IPS-18a (cell line): Measurements from ENCODE around the gene CREBRF.
"Not testable (repeated sequence)": the region's sequence is repeated elsewhere in the genome, so short reads cannot be mapped to it uniquely, and the experiment has no call there.

Experiments
- H3K27ac ChIP-seq: one replicate; pipeline ENCODE4 v1.5.1; 2013; ENCODE audit warnings: low read length
- H3K27me3 ChIP-seq: one replicate; pipeline ENCODE4 v1.6.1; 2013; ENCODE audit warnings: mild to moderate bottlenecking, low read length; ENCODE audit not compliant: control insufficient read depth, insufficient read depth
- H3K36me3 ChIP-seq: one replicate; pipeline ENCODE4 v1.6.1; 2013; ENCODE audit warnings: low read depth, low read length; ENCODE audit not compliant: control insufficient read depth
- H3K4me1 ChIP-seq: one replicate; pipeline ENCODE4 v1.6.1; 2013; ENCODE audit warnings: low read depth, low read length; ENCODE audit not compliant: control insufficient read depth
- H3K4me3 ChIP-seq: one replicate; pipeline ENCODE4 v1.5.1; 2013; ENCODE audit warnings: low read length
- H3K9ac ChIP-seq: one replicate; pipeline ENCODE4 v1.6.1; 2013; ENCODE audit warnings: mild to moderate bottlenecking, low read length, moderate library complexity
- H3K9me3 ChIP-seq: one replicate; pipeline ENCODE4 v1.6.1; 2013; ENCODE audit warnings: low read depth, low read length; ENCODE audit not compliant: control insufficient read depth

Gene CREBRF

DNA sequence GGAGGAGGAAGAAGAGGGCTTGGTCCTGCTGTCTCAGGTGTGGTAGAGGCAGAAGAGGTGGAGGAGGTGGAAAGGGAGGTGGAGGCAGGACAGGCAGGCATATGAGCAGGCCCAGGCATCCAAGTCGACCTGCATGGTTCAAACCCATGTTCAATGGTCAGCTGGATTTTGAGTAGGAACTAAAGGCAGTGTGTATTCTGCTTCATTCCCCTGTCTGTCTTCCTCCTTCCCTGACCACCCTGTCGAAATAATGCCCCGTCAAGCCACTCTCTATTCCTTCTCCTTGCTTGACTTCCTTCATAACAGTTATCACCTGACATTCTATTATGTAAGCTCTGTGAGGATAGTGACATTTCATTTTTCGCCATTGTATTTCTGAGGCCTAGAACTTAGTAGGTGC lies 37.8 kb upstream of the CREBRF start:
- H3K4me1 ChIP-seq, result peaks cover 10% of the 10 kb centered on the region
- H3K27me3 ChIP-seq, result no peaks in the 10 kb centered on the region
- no peak overlapping the region for H3K27ac ChIP-seq
- peaks cover 10% of the 10 kb centered on the region for H3K36me3 ChIP-seq
- no peak overlapping the region for H3K9ac ChIP-seq
- H3K4me3 ChIP-seq, result no peak overlapping the region
- no peaks in the 10 kb centered on the region for H3K9me3 ChIP-seq

DNA sequence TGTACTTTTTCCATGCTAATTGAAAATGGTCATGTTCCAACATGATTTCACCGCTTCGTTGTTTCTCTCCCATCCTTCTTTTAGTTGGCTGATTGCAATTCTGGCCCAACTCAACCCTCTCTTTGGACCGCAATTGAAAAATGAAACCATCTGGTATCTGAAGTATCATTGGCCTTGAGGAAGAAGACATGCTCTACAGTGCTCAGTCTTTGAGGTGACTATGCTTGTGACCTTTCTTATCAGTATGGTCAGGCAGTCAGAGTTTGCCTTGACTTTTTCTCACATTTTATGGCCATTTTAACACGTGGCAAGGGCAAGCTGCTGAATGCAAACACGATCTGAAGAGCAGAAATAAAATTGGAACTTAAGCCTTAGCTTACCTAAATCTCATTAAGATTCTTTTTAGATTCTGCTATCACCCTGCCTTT lies 36.0 kb upstream of the CREBRF start:
- H3K36me3 ChIP-seq, result peaks cover 10% of the 10 kb centered on the region
- no peak overlapping the region for H3K4me3 ChIP-seq
- H3K9ac ChIP-seq, result no peak overlapping the region
- H3K27me3 ChIP-seq, result no peaks in the 10 kb centered on the region
- no peaks in the 10 kb centered on the region for H3K9me3 ChIP-seq
- peaks cover 10% of the 10 kb centered on the region for H3K4me1 ChIP-seq
- H3K27ac ChIP-seq, result no peak overlapping the region

DNA sequence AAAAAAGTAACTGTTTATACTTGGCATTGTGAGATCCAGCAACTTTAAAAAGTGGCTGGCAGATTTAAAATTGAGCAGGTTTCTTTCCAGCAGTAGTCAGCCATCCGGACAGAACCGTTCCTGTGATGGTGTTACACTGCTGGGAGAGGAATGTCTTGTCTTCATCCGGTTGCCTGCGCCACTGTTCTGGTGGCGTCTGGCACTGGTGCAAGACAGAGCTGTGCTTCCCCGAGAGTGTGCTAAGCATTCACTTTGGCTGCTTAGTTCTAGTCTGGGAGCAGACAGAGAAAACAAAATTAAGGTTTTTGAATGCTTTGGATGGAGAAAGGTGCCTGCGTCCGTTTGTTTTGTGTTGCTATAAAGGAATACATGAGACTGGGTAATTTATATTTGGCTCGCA lies 35.5 kb upstream of the CREBRF start:
- peaks cover 10% of the 10 kb centered on the region for H3K4me1 ChIP-seq
- no peak overlapping the region for H3K27ac ChIP-seq
- no peaks in the 10 kb centered on the region for H3K27me3 ChIP-seq
- no peaks in the 10 kb centered on the region for H3K9me3 ChIP-seq
- H3K4me3 ChIP-seq, result no peak overlapping the region
- H3K9ac ChIP-seq, result no peak overlapping the region
- peaks cover 10% of the 10 kb centered on the region for H3K36me3 ChIP-seq

DNA sequence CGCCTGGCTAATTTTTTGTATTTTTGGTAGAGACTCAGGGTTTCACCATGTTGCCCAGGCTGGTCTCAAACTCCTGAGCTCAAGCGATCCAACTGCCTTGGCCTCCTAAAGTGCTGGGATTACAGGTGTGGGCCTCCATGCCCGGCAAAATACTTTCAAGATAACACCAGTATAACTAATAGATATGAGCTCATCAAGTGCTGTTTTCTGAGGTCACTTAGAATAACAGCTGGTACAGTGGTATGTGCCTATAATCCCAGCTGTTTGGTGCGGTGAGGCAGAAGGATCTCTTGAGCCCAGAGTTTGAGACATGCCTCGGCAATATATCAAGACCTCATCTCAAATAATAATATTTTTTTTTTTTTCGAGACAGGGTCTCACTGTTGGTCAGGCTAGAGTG lies 30.5 kb upstream of the CREBRF start:
- H3K27ac ChIP-seq, result no peak overlapping the region
- peaks cover 5% of the 10 kb centered on the region for H3K36me3 ChIP-seq
- H3K4me1 ChIP-seq, result no peaks in the 10 kb centered on the region
- H3K9ac ChIP-seq, result no peak overlapping the region
- no peaks in the 10 kb centered on the region for H3K9me3 ChIP-seq
- H3K4me3 ChIP-seq, result no peak overlapping the region
- no peaks in the 10 kb centered on the region for H3K27me3 ChIP-seq

DNA sequence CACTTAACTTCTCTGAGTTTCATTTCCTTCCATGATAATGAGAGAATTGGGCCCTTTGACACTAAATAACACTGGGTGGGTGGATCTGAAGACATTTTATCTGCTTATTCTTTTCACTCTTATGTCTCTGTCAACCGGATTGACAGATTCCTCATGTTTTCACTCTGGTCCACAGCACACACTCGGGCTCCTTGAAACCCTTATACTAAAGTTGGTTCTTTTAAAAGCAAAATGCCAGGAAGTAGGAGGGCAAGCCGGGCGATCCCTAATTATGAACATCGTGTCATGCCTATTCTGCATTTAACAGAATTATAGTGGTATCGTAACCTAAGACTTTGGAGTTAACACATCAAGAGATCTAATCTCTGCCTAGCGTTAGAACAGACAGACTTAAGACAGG lies 28.2 kb upstream of the CREBRF start:
- no peak overlapping the region for H3K9ac ChIP-seq
- H3K27ac ChIP-seq, result no peak overlapping the region
- no peaks in the 10 kb centered on the region for H3K36me3 ChIP-seq
- no peaks in the 10 kb centered on the region for H3K27me3 ChIP-seq
- H3K4me1 ChIP-seq, result no peaks in the 10 kb centered on the region
- no peak overlapping the region for H3K4me3 ChIP-seq
- no peaks in the 10 kb centered on the region for H3K9me3 ChIP-seq

DNA sequence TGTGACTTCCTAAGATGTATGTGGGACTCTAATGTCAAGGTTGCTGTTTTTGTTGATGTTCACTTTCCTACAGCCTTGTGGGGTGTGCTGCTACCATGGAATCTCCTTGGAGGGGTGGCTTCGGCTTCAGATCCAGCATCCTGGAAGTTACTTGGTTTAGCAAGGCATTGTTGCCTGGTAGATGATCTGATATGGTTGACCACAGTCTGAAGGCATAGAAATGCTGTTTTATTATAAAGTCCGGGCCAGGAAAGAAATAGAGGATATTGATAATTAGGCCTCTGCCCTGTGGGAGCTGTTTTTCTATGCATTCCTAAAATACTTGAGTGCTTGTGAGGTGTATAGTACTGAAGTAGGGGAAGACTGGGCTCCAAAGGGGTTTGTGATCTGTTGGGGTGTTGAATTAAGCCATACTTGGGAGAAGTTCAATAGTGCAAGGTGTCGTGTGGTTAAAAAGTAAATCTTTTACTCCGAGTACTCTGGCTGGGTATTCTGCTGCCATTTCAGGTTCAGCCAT lies 27.3 kb upstream of the CREBRF start:
- Histone ChIP-seq H3K27me3 (no peaks in the 10 kb centered on the region), H3K4me3 (no peak overlapping the region), H3K4me1 (no peaks in the 10 kb centered on the region), H3K27ac (no peak overlapping the region), H3K9me3 (no peaks in the 10 kb centered on the region), H3K9ac (no peak overlapping the region), H3K36me3 (no peaks in the 10 kb centered on the region)

DNA sequence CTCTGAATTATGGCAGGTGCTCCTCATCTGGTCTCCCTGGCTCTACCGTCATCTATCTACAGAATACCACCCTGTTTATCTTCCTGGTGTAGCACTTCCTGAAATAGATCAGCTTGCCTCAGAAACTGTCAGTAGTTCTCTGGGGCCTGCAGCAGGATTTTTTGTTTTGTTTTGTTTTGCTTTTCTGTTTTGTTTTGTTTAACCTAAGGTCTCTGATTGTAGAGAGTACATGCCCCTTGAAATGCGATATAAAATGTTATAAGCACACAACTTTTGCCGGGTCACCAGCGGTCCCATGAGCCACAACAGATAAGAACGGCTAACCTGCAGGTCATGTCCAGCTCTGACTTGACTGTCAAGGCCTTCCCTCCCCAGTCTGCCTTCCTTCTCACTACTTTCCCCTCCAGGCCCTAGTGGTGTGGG lies 26.6 kb upstream of the CREBRF start:
- no peaks in the 10 kb centered on the region for H3K36me3 ChIP-seq
- H3K9ac ChIP-seq, result no peak overlapping the region
- no peak overlapping the region for H3K4me3 ChIP-seq
- H3K27me3 ChIP-seq, result no peaks in the 10 kb centered on the region
- H3K9me3 ChIP-seq, result no peaks in the 10 kb centered on the region
- H3K27ac ChIP-seq, result no peak overlapping the region
- H3K4me1 ChIP-seq, result no peaks in the 10 kb centered on the region

DNA sequence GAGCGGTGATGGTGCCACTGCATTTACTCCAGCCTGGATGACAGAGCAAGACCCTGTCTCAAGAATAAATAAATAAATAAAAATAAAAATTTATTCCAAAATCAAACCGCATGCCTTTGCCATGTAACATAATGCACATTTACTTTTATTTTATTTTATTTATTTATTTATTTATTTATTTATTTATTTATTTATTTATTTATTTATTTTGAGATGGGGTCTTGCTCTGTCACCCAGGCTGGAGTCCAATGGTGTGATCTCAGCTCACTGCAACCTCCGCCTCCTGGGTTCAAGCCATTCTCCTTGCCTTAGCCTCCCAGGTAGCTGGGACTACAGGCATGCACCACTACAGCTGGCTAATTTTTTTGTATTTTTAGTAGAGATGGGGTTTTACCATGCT lies 24.1 kb upstream of the CREBRF start:
- H3K27me3 ChIP-seq, H3K4me1 ChIP-seq, H3K36me3 ChIP-seq, H3K9me3 ChIP-seq, H3K9ac ChIP-seq, H3K27ac ChIP-seq, H3K4me3 ChIP-seq: not testable (repeated sequence)

DNA sequence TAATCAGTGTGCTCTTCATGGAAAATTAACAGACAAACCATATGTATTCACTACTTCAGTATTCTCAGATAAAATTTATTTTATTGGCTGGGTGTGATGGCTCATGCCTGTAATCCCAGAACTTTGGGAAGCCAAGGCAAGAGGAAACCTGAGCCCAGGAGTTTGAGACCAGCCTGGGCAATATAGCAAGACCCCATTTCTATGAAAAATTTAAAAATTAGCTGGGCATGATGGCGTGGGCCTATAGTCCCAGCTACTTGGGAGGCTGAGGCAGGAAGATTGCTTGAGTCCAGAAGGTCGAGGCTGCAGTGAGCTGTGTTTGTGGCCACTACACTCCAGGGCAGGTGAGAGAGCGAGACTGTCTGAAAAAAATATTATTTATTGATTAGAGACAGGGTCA lies 23.4 kb upstream of the CREBRF start:
- H3K4me3 ChIP-seq, result no peak overlapping the region
- no peaks in the 10 kb centered on the region for H3K4me1 ChIP-seq
- H3K9me3 ChIP-seq, result no peaks in the 10 kb centered on the region
- no peaks in the 10 kb centered on the region for H3K36me3 ChIP-seq
- H3K27ac ChIP-seq, result no peak overlapping the region
- H3K9ac ChIP-seq, result no peak overlapping the region
- no peaks in the 10 kb centered on the region for H3K27me3 ChIP-seq

DNA sequence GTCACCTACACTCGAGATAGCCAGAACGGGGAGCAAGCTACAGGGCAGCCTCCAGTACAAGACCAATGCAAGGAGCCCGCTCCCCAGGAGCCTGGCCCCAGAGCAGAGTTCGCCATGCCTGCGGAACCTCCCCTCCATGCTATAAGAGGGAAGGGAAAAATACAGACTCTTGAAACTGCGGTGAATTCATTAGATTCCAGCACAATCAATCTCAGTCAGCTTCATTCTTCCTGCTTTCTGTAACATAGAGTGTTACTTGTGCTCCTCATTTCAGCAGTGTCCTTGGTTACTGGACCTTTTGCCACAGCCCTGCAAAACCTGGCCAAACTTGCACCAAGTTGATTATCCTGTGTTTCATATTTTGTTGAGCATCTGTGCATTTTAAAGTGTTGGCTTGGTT lies 22.2 kb upstream of the CREBRF start:
- Histone ChIP-seq H3K4me3 (no peak overlapping the region), H3K36me3 (no peaks in the 10 kb centered on the region), H3K27ac (no peak overlapping the region), H3K9me3 (no peaks in the 10 kb centered on the region), H3K9ac (no peak overlapping the region), H3K27me3 (no peaks in the 10 kb centered on the region), H3K4me1 (no peaks in the 10 kb centered on the region)

DNA sequence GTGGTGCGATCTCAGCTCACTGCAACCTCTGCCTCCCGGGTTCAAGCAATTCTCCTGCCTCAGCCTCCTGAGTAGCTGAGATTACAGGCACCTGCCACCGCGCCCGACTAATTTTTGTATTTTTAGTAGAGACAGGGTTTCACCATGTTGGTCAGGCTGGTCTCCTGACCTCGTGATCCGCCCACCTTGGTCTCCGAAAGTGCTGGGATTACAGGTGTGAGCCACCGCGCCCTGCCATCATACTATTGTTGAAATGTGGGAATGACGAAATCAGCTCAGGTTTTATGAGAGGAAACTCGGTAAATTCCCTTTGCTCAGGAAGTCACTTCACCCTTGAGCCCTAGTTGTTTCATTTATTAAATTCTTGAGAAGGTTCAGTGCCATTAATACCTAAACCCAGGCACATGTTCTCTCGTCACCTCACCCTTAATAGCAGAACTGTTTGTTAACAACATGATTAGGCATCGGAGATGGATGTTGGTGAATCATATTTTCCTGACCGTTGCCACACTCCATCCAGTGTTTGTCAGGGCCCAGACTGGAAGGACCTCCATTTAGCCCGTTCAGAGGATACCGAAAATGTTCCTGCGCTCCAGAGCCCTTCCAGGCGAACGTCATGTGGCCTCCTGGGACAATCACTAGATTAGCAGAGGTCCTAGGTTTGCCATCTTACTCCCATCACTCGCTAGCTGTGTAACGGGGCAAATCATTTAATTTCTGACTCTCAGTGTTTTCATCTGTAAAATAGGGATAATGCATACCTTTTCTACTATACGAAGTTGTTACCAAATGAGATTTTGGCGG lies 20.0 kb upstream of the CREBRF start:
- H3K36me3 ChIP-seq, result no peaks in the 10 kb centered on the region
- H3K9ac ChIP-seq, result no peak overlapping the region
- H3K4me1 ChIP-seq, result no peaks in the 10 kb centered on the region
- no peaks in the 10 kb centered on the region for H3K9me3 ChIP-seq
- no peak overlapping the region for H3K4me3 ChIP-seq
- no peak overlapping the region for H3K27ac ChIP-seq
- no peaks in the 10 kb centered on the region for H3K27me3 ChIP-seq

DNA sequence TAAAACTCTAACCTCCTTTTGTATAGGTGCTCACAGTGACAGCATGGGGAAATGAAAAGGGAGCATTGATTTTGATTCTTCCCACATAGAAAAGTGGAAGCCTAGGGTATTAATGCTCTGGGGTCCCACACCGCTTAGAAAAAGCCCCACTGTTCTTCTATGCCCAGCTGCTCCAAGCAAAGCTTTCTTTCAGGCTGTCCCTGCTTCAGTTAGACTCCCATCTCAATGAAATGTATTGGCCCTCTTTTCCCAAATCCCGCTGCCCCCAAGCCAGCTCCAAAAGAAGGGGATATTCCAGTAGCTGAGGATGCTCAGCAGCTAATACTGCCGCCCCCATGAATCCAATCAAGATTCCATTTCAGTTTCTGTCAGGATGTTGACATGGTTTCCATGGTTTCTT lies 17.0 kb upstream of the CREBRF start:
- Histone ChIP-seq H3K9ac (no peak overlapping the region), H3K4me1 (no peaks in the 10 kb centered on the region), H3K27ac (no peak overlapping the region), H3K4me3 (no peak overlapping the region), H3K27me3 (no peaks in the 10 kb centered on the region), H3K9me3 (no peaks in the 10 kb centered on the region), H3K36me3 (no peaks in the 10 kb centered on the region)
